Mesendoderm (in vitro differentiated cells): ENCODE results near the gene FRA10AC1.

ENCODE experiments used
- DNase-seq: peaks from one replicate; pipeline ENCODE4 v3.0.0; 2013
- H2AK5ac ChIP-seq: 2 replicates; pipeline ENCODE4 v1.6.1; 2013; ENCODE audit warnings: low read length, inconsistent platforms
- H2BK120ac ChIP-seq: 2 replicates; pipeline ENCODE4 v1.6.1; 2013; ENCODE audit warnings: low read depth, mild to moderate bottlenecking, low read length, moderate library complexity, mixed read lengths
- H2BK15ac ChIP-seq: replicated peaks from 2 replicates; pipeline ENCODE4 v1.6.1; 2013; ENCODE audit warnings: low read depth, mild to moderate bottlenecking, moderate library complexity
- H2BK5ac ChIP-seq: 2 replicates; pipeline ENCODE4 v1.6.1; 2013; ENCODE audit warnings: low read length, inconsistent platforms
- H3K18ac ChIP-seq: 2 replicates; pipeline ENCODE4 v1.6.1; 2013; ENCODE audit warnings: mild to moderate bottlenecking, low read length, mixed read lengths
- H3K23ac ChIP-seq: one replicate; pipeline ENCODE4 v1.6.1; 2013; ENCODE audit warnings: low read length
- H3K27ac ChIP-seq: 2 replicates; pipeline ENCODE4 v1.5.1; 2013; ENCODE audit warnings: low read depth, mild to moderate bottlenecking, inconsistent platforms, low read length, moderate library complexity
- H3K27me3 ChIP-seq: 2 replicates; pipeline ENCODE4 v1.6.1; 2013; ENCODE audit warnings: low read length, control low read depth, mild to moderate bottlenecking, inconsistent platforms; ENCODE audit not compliant: insufficient read depth, poor library complexity
- H3K36me3 ChIP-seq: 2 replicates; pipeline ENCODE4 v1.6.1; 2013; ENCODE audit warnings: low read length, inconsistent platforms; ENCODE audit not compliant: control insufficient read depth, insufficient read depth
- H3K4ac ChIP-seq: one replicate; pipeline ENCODE4 v1.6.1; 2013; ENCODE audit warnings: low read depth, mild to moderate bottlenecking, low read length, moderate library complexity
- H3K4me1 ChIP-seq: 2 replicates; pipeline ENCODE4 v1.6.1; 2013; ENCODE audit warnings: low read depth, low read length, inconsistent platforms; ENCODE audit not compliant: control insufficient read depth
- H3K4me2 ChIP-seq: 2 replicates; pipeline ENCODE4 v1.6.1; 2013; ENCODE audit warnings: low read length
- H3K4me3 ChIP-seq: 2 replicates; pipeline ENCODE4 v1.5.1; 2013; ENCODE audit warnings: mild to moderate bottlenecking, low read length
- H3K56ac ChIP-seq: one replicate; pipeline ENCODE4 v1.6.1; 2013; ENCODE audit warnings: low read length
- H3K79me1 ChIP-seq: 2 replicates; pipeline ENCODE4 v1.6.1; 2013; ENCODE audit warnings: low read length, inconsistent platforms
- H3K79me2 ChIP-seq: 2 replicates; pipeline ENCODE4 v1.6.1; 2013; ENCODE audit warnings: mild to moderate bottlenecking, low read length; ENCODE audit not compliant: control insufficient read depth, insufficient read depth
- H3K9ac ChIP-seq: 2 replicates; pipeline ENCODE4 v1.6.1; 2013; ENCODE audit warnings: low read length, inconsistent platforms
- H4K5ac ChIP-seq: one replicate; pipeline ENCODE4 v1.6.1; 2013; ENCODE audit warnings: low read length
- H4K8ac ChIP-seq: one replicate; pipeline ENCODE4 v1.6.1; 2013; ENCODE audit warnings: low read depth, mild to moderate bottlenecking, control low read depth, low read length, moderate library complexity
- WGBS: extraction: QIAGEN DNeasy Blood & Tissue Kit; methylation state at CpG from one replicate; pipeline ENCODE4 v1.1.7; 2013; ENCODE audit warnings: low lambda C conversion rate, missing lambda C conversion rate; ENCODE audit not compliant: insufficient coverage; ENCODE audit errors: extremely low coverage; 5-methylcytosine and 5-hydroxymethylcytosine counted together

FRA10AC1 gene

GRCh38 chr10:93654201-93654600 lies 48.2 kb downstream of the FRA10AC1 start:
- H4K5ac ChIP-seq = no peak overlapping the region
- H3K27me3 ChIP-seq = no peaks in the 10 kb centered on the region
- H3K18ac ChIP-seq = no peak overlapping the region
- no peaks in the 10 kb centered on the region for H3K36me3 ChIP-seq
- whole genome bisulfite sequencing = no CpG with 5 or more reads among the region's 1 CpG
- H3K79me2 ChIP-seq = no peaks in the 10 kb centered on the region
- no peak overlapping the region for H3K56ac ChIP-seq
- no peak overlapping the region for H2BK120ac ChIP-seq
- no peak overlapping the region for H3K23ac ChIP-seq
- H3K79me1 ChIP-seq = no peaks in the 10 kb centered on the region
- no peak overlapping the region for H3K4ac ChIP-seq
- H2BK15ac ChIP-seq = no peak overlapping the region
- H3K27ac ChIP-seq = no peak overlapping the region
- H3K9ac ChIP-seq = no peak overlapping the region
- H3K4me3 ChIP-seq = no peak overlapping the region
- no peak overlapping the region for H2AK5ac ChIP-seq
- no peak overlapping the region for H3K4me2 ChIP-seq
- no peaks in the 10 kb centered on the region for H3K4me1 ChIP-seq
- no peak for DNase-seq
- H4K8ac ChIP-seq = no peak overlapping the region
- no peak overlapping the region for H2BK5ac ChIP-seq

GRCh38 chr10:93652857-93653256 lies 49.5 kb downstream of the FRA10AC1 start:
- Histone ChIP-seq H3K9ac (no peak overlapping the region), H3K56ac (no peak overlapping the region), H3K4me1 (no peaks in the 10 kb centered on the region), H2BK120ac (no peak overlapping the region), H4K8ac (no peak overlapping the region), H2BK15ac (no peak overlapping the region), H3K79me2 (no peaks in the 10 kb centered on the region), H4K5ac (no peak overlapping the region), H3K4me2 (no peak overlapping the region), H3K18ac (no peak overlapping the region), H2BK5ac (no peak overlapping the region), H3K27me3 (no peaks in the 10 kb centered on the region), H3K36me3 (no peaks in the 10 kb centered on the region), H3K4ac (no peak overlapping the region), H3K4me3 (no peak overlapping the region), H3K79me1 (no peaks in the 10 kb centered on the region), H3K23ac (no peak overlapping the region), H2AK5ac (no peak overlapping the region), H3K27ac (no peak overlapping the region)
- no CpG with 5 or more reads among the region's 1 CpG for WGBS
- DNase-seq = no peak

- Histone ChIP-seq H4K8ac (no peak overlapping the region), H3K4ac (no peak overlapping the region), H3K27ac (no peak overlapping the region), H3K4me2 (no peak overlapping the region), H3K36me3 (no peaks in the 10 kb centered on the region), H3K4me1 (no peaks in the 10 kb centered on the region), H4K5ac (no peak overlapping the region), H3K79me2 (no peaks in the 10 kb centered on the region), H3K79me1 (no peaks in the 10 kb centered on the region), H3K18ac (no peak overlapping the region), H2AK5ac (no peak overlapping the region), H3K4me3 (no peak overlapping the region), H2BK120ac (no peak overlapping the region), H3K56ac (no peak overlapping the region), H3K27me3 (no peaks in the 10 kb centered on the region), H2BK5ac (no peak overlapping the region), H2BK15ac (no peak overlapping the region), H3K23ac (no peak overlapping the region), H3K9ac (no peak overlapping the region)
- DNase-seq = no peak
- WGBS = no CpG with 5 or more reads among the region's 7 CpGs
Observed at GRCh38 chr10:93639791-93640190, 62.6 kb downstream of the FRA10AC1 start.

DNA sequence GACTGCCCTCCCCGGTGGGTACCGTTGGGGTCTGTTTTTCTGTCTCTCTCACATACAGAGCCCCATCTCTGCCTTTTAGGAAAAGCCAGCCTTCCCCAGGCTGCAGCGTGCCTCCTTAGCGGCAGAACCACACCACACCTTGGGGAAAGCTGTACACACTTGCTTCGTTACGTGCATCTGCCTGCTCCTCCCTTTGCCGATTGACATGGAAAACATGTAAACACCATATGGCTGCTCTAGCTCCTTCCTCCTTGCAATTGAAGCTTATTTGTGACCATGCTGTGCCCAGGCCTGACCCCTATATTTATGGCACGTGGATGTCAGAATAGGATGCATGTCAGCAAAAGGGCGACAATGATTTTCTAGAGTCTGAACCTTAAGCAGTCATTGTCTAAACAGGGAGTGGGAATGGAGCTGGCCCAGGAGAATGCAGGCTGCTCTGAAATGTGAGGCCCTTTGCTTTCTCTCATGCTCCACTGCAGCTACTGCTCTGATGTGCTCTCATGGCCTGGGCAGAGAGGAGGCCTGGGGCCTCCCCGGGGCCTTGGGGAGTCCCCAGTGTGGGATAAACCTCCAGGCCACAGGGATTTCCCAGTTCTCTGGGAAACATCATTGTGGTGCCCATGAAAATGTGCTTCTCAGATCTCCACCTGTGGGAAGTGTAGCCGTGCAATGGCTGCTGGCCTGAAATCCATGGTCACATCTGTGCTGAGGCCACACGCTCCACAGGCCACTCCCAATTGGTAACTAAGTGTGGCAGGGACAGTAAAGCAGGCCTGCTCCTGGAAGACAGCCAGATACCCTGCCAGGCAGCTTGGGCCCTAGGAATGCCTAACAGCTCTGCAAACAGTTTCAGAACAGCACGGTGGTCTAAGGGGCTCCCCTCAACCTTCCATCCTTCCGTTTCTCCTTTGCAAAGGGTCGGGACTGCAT lies 71.5 kb downstream of the FRA10AC1 start:
- Histone ChIP-seq H3K4me1 (no peaks in the 10 kb centered on the region), H4K5ac (no peak overlapping the region), H3K4me3 (no peak overlapping the region), H4K8ac (no peak overlapping the region), H3K79me2 (no peaks in the 10 kb centered on the region), H3K36me3 (no peaks in the 10 kb centered on the region), H2BK15ac (no peak overlapping the region), H3K4ac (no peak overlapping the region), H3K23ac (no peak overlapping the region), H3K27ac (no peak overlapping the region), H3K4me2 (no peak overlapping the region), H2BK120ac (no peak overlapping the region), H2BK5ac (no peak overlapping the region), H3K56ac (no peak overlapping the region), H3K79me1 (no peaks in the 10 kb centered on the region), H3K18ac (no peak overlapping the region), H3K27me3 (no peaks in the 10 kb centered on the region), H3K9ac (no peak overlapping the region), H2AK5ac (no peak overlapping the region)
- no CpG with 5 or more reads among the region's 15 CpGs for WGBS
- no peak for DNase-seq

- Histone ChIP-seq H3K4me1 (no peaks in the 10 kb centered on the region), H2AK5ac (no peak overlapping the region)
- WGBS = no CpG with 5 or more reads among the region's 7 CpGs
Observed at GRCh38 chr10:93629647-93630305, 72.6 kb downstream of the FRA10AC1 start.

More at GRCh38 chr10:93629647-93630305, 72.6 kb downstream of the FRA10AC1 start:
- Histone ChIP-seq H3K9ac (no peak overlapping the region), H3K4me3 (no peak overlapping the region), H3K56ac (no peak overlapping the region), H3K36me3 (no peaks in the 10 kb centered on the region), H2BK120ac (no peak overlapping the region), H3K27me3 (no peaks in the 10 kb centered on the region), H4K8ac (no peak overlapping the region), H3K79me1 (no peaks in the 10 kb centered on the region), H3K23ac (no peak overlapping the region), H3K18ac (no peak overlapping the region), H3K4me2 (no peak overlapping the region), H3K27ac (no peak overlapping the region), H2BK15ac (no peak overlapping the region), H2BK5ac (no peak overlapping the region), H3K4ac (no peak overlapping the region), H4K5ac (no peak overlapping the region), H3K79me2 (no peaks in the 10 kb centered on the region)
- no peak for DNase-seq
